DMS53 (cell line): Measurements from ENCODE around the gene PLA2G4C.

ENCODE experiments used
- DNase-seq: peaks from one replicate; lab custom pipeline; 2025; lab: John Stamatoyannopoulos, UW

The PLA2G4C gene

GRCh38 chr19:48053856-48054255 lies 56.8 kb downstream of the PLA2G4C start:
- peak; percentile 15 for DNase-seq

- no peak for DNase-seq
These were observed 57.5 kb downstream of the PLA2G4C start for GRCh38 chr19:48053076-48053475.

- DNase-seq: no peak
These were observed 59.1 kb downstream of the PLA2G4C start for GRCh38 chr19:48051335-48052033.

GRCh38 chr19:48044561-48044960 lies 66.1 kb downstream of the PLA2G4C start:
- DNase-seq: no peak

- DNase-seq: no peak
These were observed 66.8 kb downstream of the PLA2G4C start, which contains the start of gene CABP5 for GRCh38 chr19:48043675-48044258. CABP5 (minus strand) TSS chr19:48044079; CDS start chr19:48043922, 157 bp downstream.

GRCh38 chr19:48041877-48042580 lies 68.6 kb downstream of the PLA2G4C start:
- DNase-seq: no peak

- no peak for DNase-seq
These were observed 73.9 kb downstream of the PLA2G4C start for GRCh38 chr19:48036765-48037164.

GRCh38 chr19:48033604-48034003 lies 77.0 kb downstream of the PLA2G4C start:
- DNase-seq: no peak

- DNase-seq: no peak
These were observed 80.5 kb downstream of the PLA2G4C start for GRCh38 chr19:48030073-48030472.

- DNase-seq: no peak
These were observed 81.2 kb downstream of the PLA2G4C start for GRCh38 chr19:48029431-48029830.

GRCh38 chr19:48025480-48025879 lies 85.1 kb downstream of the PLA2G4C start:
- no peak for DNase-seq

GRCh38 chr19:48023518-48023917 lies 87.1 kb downstream of the PLA2G4C start:
- DNase-seq: no peak

- DNase-seq: no peak
These were observed 87.6 kb downstream of the PLA2G4C start for GRCh38 chr19:48023011-48023410.

GRCh38 chr19:48020686-48021085 lies 89.9 kb downstream of the PLA2G4C start:
- DNase-seq: no peak

- no peak for DNase-seq
These were observed 99.5 kb downstream of the PLA2G4C start for GRCh38 chr19:48010932-48011758.

GRCh38 chr19:48006762-48007161 lies 103.9 kb downstream of the PLA2G4C start:
- DNase-seq: peak; percentile 38

GRCh38 chr19:48004236-48004635 lies 106.4 kb downstream of the PLA2G4C start:
- DNase-seq: no peak

- DNase-seq: no peak
These were observed 109.8 kb downstream of the PLA2G4C start for GRCh38 chr19:48000846-48001245.

- no peak for DNase-seq
These were observed 111.8 kb downstream of the PLA2G4C start for GRCh38 chr19:47998800-47999199.
